H1 (cell line): ENCODE data around the gene TEAD1.

Experiments
- CREB1 ChIP-seq: IDR thresholded peaks from 2 replicates; pipeline ENCODE4 v1.6.1; 2012; ENCODE audit warnings: inconsistent platforms
- GABPA ChIP-seq: IDR thresholded peaks from 2 replicates; pipeline ENCODE4 v1.6.1; 2011; ENCODE audit warnings: mild to moderate bottlenecking, low read length, moderate library complexity, borderline replicate concordance; ENCODE audit not compliant: insufficient read depth
- JUN ChIP-seq: IDR thresholded peaks from 2 replicates; pipeline ENCODE4 v1.6.1; 2011; ENCODE audit warnings: low read depth, mild to moderate bottlenecking, improper control_type of control experiment, low read length
- JUND ChIP-seq: IDR thresholded peaks from 2 replicates; pipeline ENCODE4 v1.6.1; 2011; ENCODE audit warnings: mild to moderate bottlenecking, improper control_type of control experiment, low read length
- KDM1A ChIP-seq: fragments of 200-600, 300-600 bp; sonication (generic); IDR thresholded peaks from 2 replicates; pipeline ENCODE4 v1.7.1; 2016; ENCODE audit warnings: mild to moderate bottlenecking, low read length, borderline replicate concordance
- KDM5A ChIP-seq: fragments of 200-600 bp; IDR thresholded peaks from 2 replicates; pipeline ENCODE4 v1.7.1; 2012; ENCODE audit warnings: mild to moderate bottlenecking, low read length, inconsistent platforms, mixed read lengths
- POLR2AphosphoS5 ChIP-seq: IDR thresholded peaks from 2 replicates; pipeline ENCODE4 v1.6.1; 2011; ENCODE audit warnings: low read depth, low read length
- RAD21 ChIP-seq, 2 experiments: IDR thresholded peaks in 1 of 2; conservative IDR thresholded peaks in 1 of 2; 2 replicates each; pipeline ENCODE4 v1.6.1; 2011; ENCODE audit warnings: low read depth in 2 of 2, low read length in 2 of 2, improper control_type of control experiment in 1 of 2, inconsistent platforms in 1 of 2, mild to moderate bottlenecking in 1 of 2, moderate library complexity in 1 of 2
- RBBP5 ChIP-seq: IDR thresholded peaks from 2 replicates; pipeline ENCODE4 v1.7.1; 2012; ENCODE audit warnings: low read depth, mild to moderate bottlenecking, inconsistent platforms, low read length, moderate library complexity, borderline replicate concordance
- SIN3A ChIP-seq, 2 experiments: IDR thresholded peaks in 1 of 2; conservative IDR thresholded peaks in 1 of 2; 2 replicates each; pipeline ENCODE4 v1.6.1; 2011 to 2012; ENCODE audit warnings: low read length in 2 of 2, improper control_type of control experiment in 1 of 2, low read depth in 1 of 2, mild to moderate bottlenecking in 1 of 2
- TF ChIP-seq, protein P1 (sequence below), 3 experiments: IDR thresholded peaks; 1 replicate in 2 of 3; 2 replicates in 1 of 3; pipeline versions ENCODE4 v1.5.1 to v1.6.1; 2011; ENCODE audit warnings: low read length in 3 of 3, mild to moderate bottlenecking in 3 of 3, inconsistent platforms in 2 of 3, low read depth in 1 of 3, moderate library complexity in 1 of 3; ENCODE audit not compliant: insufficient read depth in 1 of 3; ENCODE audit errors: control extremely low read depth in 1 of 3
- TF ChIP-seq, protein P2 (sequence below): IDR thresholded peaks from 2 replicates; pipeline ENCODE4 v1.6.1; 2012; ENCODE audit warnings: inconsistent platforms

DNA sequence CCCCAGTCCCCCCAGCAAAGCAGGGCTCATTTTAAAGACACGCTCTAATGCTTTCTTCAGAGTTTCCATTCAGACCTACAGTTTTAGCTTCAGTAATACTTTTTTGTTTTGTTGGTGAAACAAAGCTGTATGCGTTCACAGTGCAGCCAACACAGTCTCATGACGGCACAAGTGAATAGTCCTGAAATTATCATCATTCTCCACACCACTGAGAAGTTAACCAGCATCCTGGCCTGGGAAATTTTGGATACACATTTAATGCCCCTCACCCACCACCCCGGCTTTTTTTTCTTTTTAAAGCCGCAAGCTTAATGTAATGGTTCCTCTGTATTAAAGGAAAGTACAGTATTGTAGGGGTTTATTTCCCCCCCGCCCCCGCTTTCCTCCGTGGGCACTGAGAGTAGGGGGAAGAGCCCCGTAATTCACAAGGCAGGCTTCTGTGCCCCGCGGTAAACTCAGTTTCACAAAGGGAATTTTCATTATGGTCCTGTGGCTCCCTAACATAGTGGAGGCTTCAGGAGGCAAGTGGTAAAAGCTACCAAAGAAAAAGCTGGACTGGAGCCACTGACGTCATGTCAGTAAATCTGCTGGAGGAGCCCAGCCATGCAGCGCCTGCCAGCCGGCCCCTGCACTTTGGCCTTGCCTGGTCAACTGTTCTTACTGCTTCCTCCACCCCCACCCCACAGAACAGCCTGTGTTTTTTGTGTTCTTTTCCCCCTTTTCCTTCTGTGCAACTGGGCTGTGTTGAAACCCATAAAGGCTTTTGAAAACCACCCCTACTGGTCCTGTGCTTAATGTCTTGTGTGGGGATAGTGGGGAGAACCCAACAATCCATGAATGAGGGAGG, 18.2 kb downstream of the TEAD1 start:
- TF ChIP-seq, protein P1, sequence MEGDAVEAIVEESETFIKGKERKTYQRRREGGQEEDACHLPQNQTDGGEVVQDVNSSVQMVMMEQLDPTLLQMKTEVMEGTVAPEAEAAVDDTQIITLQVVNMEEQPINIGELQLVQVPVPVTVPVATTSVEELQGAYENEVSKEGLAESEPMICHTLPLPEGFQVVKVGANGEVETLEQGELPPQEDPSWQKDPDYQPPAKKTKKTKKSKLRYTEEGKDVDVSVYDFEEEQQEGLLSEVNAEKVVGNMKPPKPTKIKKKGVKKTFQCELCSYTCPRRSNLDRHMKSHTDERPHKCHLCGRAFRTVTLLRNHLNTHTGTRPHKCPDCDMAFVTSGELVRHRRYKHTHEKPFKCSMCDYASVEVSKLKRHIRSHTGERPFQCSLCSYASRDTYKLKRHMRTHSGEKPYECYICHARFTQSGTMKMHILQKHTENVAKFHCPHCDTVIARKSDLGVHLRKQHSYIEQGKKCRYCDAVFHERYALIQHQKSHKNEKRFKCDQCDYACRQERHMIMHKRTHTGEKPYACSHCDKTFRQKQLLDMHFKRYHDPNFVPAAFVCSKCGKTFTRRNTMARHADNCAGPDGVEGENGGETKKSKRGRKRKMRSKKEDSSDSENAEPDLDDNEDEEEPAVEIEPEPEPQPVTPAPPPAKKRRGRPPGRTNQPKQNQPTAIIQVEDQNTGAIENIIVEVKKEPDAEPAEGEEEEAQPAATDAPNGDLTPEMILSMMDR (IDR thresholded peaks at IDR 0.05; ENCODE audit: control extremely low read depth in 1 of 3, insufficient read depth in 1 of 3, low read depth in 1 of 3, low read length in 3 of 3): no peak
- no peak for TF ChIP-seq POLR2AphosphoS5
- TF ChIP-seq KDM5A: no peak
- no peak for TF ChIP-seq RAD21 (IDR thresholded peaks at IDR 0.05 in 1 of 2, conservative IDR thresholded peaks at IDR 0.05 in 1 of 2; ENCODE audit: low read depth in 2 of 2, low read length in 2 of 2)
- TF ChIP-seq, protein P2, sequence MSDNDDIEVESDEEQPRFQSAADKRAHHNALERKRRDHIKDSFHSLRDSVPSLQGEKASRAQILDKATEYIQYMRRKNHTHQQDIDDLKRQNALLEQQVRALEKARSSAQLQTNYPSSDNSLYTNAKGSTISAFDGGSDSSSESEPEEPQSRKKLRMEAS: no peak
- no peak for TF ChIP-seq RBBP5
- no peak for TF ChIP-seq GABPA
- TF ChIP-seq SIN3A (conservative IDR thresholded peaks at IDR 0.05 in 1 of 2, IDR thresholded peaks at IDR 0.05 in 1 of 2; ENCODE audit: low read depth in 1 of 2, low read length in 2 of 2): no peak
- no peak for TF ChIP-seq CREB1
- no peak for TF ChIP-seq JUN
- no peak for TF ChIP-seq KDM1A
- TF ChIP-seq JUND: no peak
